SK-N-MC (cell line): Measurements from ENCODE around the gene NTN4.

Experiments
- EZH2 ChIP-seq: fragments of 200-600 bp; sonication (generic); IDR thresholded peaks from one replicate; pipeline ENCODE4 v1.6.1; 2017; ENCODE audit warnings: antibody characterized with exemption
- POLR2AphosphoS5 ChIP-seq: IDR thresholded peaks from 2 replicates; pipeline ENCODE4 v1.6.1; 2012; ENCODE audit warnings: mild to moderate bottlenecking, low read depth, low read length, borderline replicate concordance

DNA sequence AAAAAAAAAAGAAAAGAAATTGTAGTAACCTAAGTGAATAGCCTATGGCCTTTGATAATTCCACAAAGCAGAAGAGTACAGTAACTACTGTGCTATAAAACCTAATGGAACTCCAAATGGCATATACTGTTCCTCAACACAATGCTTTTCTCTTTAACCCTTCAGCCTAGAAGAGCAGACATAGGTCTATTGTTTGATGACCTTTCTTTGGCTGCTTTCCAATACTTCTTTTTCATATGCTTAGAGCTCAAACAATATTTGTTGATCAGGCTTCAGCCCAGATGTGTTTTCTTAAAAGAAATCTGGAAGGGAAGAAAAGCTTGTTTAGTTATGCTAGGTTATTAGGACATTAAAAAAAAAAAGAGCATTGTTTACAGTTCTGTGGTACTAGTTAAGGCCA, 116.4 kb downstream of the NTN4 start:
- TF ChIP-seq EZH2: no peak
- no peak for TF ChIP-seq POLR2AphosphoS5
